Measurements from ENCODE around the gene HDGF.

HDGF gene

GRCh38 chr1:156775799-156776198, 24.3 kb upstream of the HDGF start:
- TF ChIP-seq, protein P1, sequence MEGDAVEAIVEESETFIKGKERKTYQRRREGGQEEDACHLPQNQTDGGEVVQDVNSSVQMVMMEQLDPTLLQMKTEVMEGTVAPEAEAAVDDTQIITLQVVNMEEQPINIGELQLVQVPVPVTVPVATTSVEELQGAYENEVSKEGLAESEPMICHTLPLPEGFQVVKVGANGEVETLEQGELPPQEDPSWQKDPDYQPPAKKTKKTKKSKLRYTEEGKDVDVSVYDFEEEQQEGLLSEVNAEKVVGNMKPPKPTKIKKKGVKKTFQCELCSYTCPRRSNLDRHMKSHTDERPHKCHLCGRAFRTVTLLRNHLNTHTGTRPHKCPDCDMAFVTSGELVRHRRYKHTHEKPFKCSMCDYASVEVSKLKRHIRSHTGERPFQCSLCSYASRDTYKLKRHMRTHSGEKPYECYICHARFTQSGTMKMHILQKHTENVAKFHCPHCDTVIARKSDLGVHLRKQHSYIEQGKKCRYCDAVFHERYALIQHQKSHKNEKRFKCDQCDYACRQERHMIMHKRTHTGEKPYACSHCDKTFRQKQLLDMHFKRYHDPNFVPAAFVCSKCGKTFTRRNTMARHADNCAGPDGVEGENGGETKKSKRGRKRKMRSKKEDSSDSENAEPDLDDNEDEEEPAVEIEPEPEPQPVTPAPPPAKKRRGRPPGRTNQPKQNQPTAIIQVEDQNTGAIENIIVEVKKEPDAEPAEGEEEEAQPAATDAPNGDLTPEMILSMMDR (IDR thresholded peaks at IDR 0.05; ENCODE audit: insufficient read depth, low read depth, low read length, missing control alignments), result no peak
- no peak overlapping the region for H3K4me3 ChIP-seq (ENCODE audit: low read length)
- DNase-seq (ENCODE audit: low read depth), result no peak

GRCh38 chr1:156773607-156774006, 22.1 kb upstream of the HDGF start:
- H3K4me3 ChIP-seq (ENCODE audit: low read length), result no peak overlapping the region
- TF ChIP-seq, protein P1 (IDR thresholded peaks at IDR 0.05; ENCODE audit: insufficient read depth, low read depth, low read length, missing control alignments), result peak; percentile 22
- peak; percentile 23 for DNase-seq (ENCODE audit: low read depth)

GRCh38 chr1:156772728-156773497, 21.4 kb upstream of the HDGF start:
- TF ChIP-seq, protein P1 (IDR thresholded peaks at IDR 0.05; ENCODE audit: insufficient read depth, low read depth, low read length, missing control alignments), result no peak
- no peak overlapping the region for H3K4me3 ChIP-seq (ENCODE audit: low read length)
- DNase-seq (ENCODE audit: low read depth), result no peak

DNA sequence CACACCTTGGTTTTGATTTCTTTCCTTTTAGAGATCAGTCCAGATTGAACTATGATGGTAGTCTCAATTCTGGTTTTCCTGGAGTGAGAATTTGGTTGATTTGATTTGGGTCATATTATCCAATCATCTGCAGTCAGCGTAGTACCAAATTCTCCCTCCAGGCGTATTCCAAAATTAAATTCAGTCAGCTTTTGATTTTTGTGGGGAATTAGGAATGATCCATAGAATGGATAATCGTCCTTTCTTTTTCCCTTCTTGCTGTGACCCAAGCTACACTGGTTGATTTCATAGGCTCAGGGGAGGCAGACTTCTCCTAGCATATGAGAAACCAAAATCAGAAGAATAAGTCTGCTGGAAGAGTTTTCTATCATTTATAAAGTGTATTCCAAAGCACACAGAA, 20.7 kb upstream of the HDGF start:
- DNase-seq (ENCODE audit: low read depth), result no peak
- TF ChIP-seq, protein P1 (IDR thresholded peaks at IDR 0.05; ENCODE audit: insufficient read depth, low read depth, low read length, missing control alignments), result no peak
- H3K4me3 ChIP-seq (ENCODE audit: low read length), result no peak overlapping the region

DNA sequence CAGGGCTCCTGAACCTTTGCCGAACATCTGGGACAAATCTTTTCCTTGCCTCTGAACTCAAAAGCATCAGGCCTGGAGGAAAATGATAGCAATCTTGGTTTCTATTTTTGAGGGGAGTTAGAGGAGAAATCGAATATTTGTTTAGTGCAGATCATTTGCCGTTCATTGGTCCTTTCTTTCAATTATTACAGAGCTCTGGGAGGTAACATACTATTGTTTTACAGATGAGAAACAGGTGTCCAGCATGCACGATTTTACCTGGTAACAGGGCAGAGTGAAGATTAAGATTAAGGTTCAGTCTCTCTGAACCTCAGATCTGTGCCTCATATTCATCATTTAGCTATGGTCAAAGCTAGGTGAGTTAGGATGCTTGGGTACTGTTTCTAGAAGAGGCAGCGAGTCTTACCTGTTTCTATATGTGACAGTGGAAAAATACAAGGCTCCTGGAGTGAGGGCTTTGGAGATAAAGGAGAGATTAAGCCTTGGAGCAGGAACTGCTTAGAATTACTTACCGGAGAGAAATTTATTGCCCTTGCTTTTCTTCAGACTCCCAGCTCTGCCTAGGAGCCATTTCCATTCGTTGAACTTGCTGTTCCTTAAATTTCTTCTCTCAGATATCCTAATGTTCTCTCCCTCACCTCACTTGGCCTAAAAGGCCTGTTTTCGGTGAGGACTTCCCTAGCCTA, 17.3 kb upstream of the HDGF start:
- TF ChIP-seq, protein P1 (IDR thresholded peaks at IDR 0.05; ENCODE audit: insufficient read depth, low read depth, low read length, missing control alignments), result no peak
- no peak for DNase-seq (ENCODE audit: low read depth)
- H3K4me3 ChIP-seq (ENCODE audit: low read length), result peak overlapping the region; percentile 92

DNA sequence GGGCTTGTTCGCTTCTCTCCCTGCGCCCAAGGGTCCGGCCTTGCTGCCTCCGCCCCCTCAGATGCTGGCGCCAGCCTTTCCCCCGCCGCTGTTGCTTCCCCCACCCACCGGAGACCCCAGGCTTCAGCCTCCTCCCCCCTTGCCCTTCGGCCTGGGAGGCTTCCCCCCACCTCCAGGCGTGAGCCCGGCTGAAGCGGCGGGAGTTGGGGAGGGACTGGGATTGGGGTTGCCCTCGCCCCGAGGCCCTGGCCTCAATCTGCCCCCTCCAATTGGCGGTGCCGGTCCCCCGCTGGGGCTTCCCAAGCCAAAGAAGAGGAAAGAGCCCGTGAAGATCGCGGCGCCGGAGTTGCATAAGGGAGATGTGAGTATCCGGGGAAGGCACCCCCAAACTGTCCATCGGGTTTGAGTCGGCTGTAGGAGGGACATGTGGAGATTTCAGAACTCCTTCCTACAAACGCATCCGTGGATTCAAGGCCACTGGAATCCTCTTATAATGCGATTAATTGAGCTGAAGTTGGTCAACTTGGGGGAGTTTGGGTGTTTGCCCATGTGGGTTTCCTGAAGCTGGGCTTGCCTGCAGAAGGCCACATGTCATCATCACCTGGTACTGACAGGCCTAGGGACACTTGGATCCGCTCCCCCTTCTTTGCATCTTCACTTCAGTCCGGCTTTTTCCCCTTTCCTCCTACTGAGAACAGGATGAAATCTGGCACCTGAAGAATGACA, 16.6 kb upstream of the HDGF start:
- TF ChIP-seq, protein P1 (IDR thresholded peaks at IDR 0.05; ENCODE audit: insufficient read depth, low read depth, low read length, missing control alignments), result no peak
- H3K4me3 ChIP-seq (ENCODE audit: low read length), result peak overlapping the region; percentile 92
- peak; percentile 30 for DNase-seq (ENCODE audit: low read depth)

All from epithelial cell of esophagus (primary cell).